GM12801 (cell line): ENCODE data around the gene RGPD3.

Experiments used
- TF ChIP-seq, protein P1 (sequence below): IDR thresholded peaks from one replicate; pipeline ENCODE4 v1.5.1; 2011; ENCODE audit warnings: control low read depth; ENCODE audit not compliant: insufficient read length; ENCODE audit errors: extremely low read depth

Gene RGPD3

DNA sequence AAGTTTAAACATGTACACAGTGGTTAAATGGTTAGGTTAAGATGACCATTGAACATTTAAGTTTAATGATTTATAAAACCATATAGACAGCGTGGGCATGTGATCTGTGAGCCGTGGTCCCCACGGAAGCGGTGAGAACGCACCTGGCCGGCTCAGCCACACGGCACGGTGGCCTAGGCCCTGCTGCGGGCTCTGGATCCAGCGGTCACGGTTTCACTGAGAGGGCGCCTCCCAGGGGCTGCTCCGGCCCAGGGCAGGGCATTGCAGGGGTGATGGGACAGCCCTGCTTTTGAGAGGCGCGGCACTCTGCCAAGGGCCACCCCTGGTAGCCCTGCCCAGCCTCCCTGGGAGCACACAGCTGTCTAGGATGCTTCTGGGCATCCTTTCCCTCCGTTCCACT lies 124.9 kb downstream of the RGPD3 start:
- TF ChIP-seq, protein P1, sequence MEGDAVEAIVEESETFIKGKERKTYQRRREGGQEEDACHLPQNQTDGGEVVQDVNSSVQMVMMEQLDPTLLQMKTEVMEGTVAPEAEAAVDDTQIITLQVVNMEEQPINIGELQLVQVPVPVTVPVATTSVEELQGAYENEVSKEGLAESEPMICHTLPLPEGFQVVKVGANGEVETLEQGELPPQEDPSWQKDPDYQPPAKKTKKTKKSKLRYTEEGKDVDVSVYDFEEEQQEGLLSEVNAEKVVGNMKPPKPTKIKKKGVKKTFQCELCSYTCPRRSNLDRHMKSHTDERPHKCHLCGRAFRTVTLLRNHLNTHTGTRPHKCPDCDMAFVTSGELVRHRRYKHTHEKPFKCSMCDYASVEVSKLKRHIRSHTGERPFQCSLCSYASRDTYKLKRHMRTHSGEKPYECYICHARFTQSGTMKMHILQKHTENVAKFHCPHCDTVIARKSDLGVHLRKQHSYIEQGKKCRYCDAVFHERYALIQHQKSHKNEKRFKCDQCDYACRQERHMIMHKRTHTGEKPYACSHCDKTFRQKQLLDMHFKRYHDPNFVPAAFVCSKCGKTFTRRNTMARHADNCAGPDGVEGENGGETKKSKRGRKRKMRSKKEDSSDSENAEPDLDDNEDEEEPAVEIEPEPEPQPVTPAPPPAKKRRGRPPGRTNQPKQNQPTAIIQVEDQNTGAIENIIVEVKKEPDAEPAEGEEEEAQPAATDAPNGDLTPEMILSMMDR = no peak

DNA sequence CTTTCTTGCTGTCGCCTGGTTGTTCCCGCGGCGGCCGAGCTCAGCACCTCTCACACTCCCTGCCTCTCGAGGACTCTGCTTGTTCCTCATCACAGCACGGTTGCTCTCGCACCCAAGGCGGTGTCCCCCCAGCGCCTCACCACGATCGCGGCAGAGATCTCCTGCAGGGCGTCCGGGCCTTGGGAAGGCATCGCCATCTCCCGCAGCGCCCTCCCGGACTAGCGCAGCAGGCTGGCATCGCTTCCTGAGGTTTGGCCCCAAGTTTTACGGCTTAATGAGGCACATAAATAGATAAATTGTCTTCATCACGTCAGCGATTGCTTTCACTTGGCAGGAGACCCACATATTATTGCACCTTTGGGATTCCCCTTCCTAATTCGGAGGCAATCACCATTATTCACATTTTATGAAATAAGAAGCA lies 125.4 kb downstream of the RGPD3 start:
- TF ChIP-seq, protein P1 = no peak

DNA sequence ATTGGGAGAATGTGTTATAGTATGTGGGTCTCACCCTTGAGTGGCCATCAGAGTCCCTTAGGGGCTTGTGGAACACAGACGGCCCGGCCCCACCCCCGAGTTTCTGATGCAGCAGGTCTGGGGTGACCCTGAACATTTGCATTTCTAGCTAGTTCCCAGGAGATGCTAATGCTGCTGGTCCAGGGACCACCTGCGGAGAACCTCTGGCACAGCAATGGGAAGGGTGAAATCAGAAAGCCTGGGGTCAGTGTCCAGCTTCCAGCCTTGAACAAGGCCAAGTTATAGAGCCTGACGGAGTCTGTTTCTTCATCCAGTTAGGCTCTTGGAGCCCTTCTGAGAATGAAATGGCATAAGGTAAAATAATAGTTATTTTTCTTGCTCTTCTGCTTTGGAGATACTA lies 126.5 kb downstream of the RGPD3 start:
- TF ChIP-seq, protein P1 = no peak
